HEK293T (cell line): ENCODE results near the gene SPIRE1.

Experiments
- ARNT ChIP-seq: fragments of 450-650 bp; IDR thresholded peaks from 2 replicates; pipeline ENCODE4 v1.6.1; 2017; ENCODE audit warnings: mild to moderate bottlenecking
- BHLHE40 ChIP-seq: fragments of 450-650 bp; IDR thresholded peaks from 2 replicates; pipeline ENCODE4 v1.6.1; 2016; ENCODE audit warnings: mild to moderate bottlenecking, moderate library complexity, borderline replicate concordance
- CTBP1 ChIP-seq: fragments of 450-650 bp; IDR thresholded peaks from 2 replicates; pipeline ENCODE4 v1.6.1; 2016; ENCODE audit warnings: borderline replicate concordance
- ELF4 ChIP-seq: fragments of 450-650 bp; IDR thresholded peaks from 2 replicates; pipeline ENCODE4 v1.6.1; 2017; ENCODE audit warnings: antibody characterized with exemption
- FOXA1 ChIP-seq: fragments of 450-650 bp; IDR thresholded peaks from 2 replicates; pipeline ENCODE4 v1.6.1; 2016; ENCODE audit warnings: mild to moderate bottlenecking
- FOXK2 ChIP-seq: fragments of 450-650 bp; IDR thresholded peaks from 2 replicates; pipeline ENCODE4 v1.6.1; 2016; ENCODE audit warnings: mild to moderate bottlenecking
- FOXM1 ChIP-seq: fragments of 450-650 bp; IDR thresholded peaks from 2 replicates; pipeline ENCODE4 v1.6.1; 2017; ENCODE audit warnings: mild to moderate bottlenecking, borderline replicate concordance
- LEF1 ChIP-seq: fragments of 450-650 bp; IDR thresholded peaks from 2 replicates; pipeline ENCODE4 v1.6.1; 2017; ENCODE audit warnings: mild to moderate bottlenecking, borderline replicate concordance
- SP1 ChIP-seq: fragments of 450-650 bp; IDR thresholded peaks from 2 replicates; pipeline ENCODE4 v1.6.1; 2017
- SUZ12 ChIP-seq: fragments of 450-650 bp; IDR thresholded peaks from 2 replicates; pipeline ENCODE4 v1.6.1; 2016; ENCODE audit warnings: mild to moderate bottlenecking
- TARDBP ChIP-seq: fragments of 450-650 bp; IDR thresholded peaks from 2 replicates; pipeline ENCODE4 v1.6.1; 2016

- TF ChIP-seq FOXM1 (no peak), SP1 (no peak), TARDBP (peak; percentile 90), FOXA1 (no peak), BHLHE40 (no peak), ARNT (no peak), SUZ12 (no peak), ELF4 (no peak), CTBP1 (no peak), LEF1 (no peak), FOXK2 (no peak)
Measured at GRCh38 chr18:12430137-12430990, 227.5 kb downstream of the SPIRE1 start.
